GM12864 (cell line): ENCODE results near the gene TLE2.

Source experiments
- DNase-seq: peaks from one replicate; pipeline ENCODE4 v3.0.0-alpha.2; 2011; ENCODE audit warnings: low read depth
- H3K4me3 ChIP-seq: 2 replicates; pipeline ENCODE4 v1.5.1; 2011; ENCODE audit warnings: mild to moderate bottlenecking, low read depth, low read length, control low read depth
- CTCF ChIP-seq: IDR thresholded peaks from 2 replicates; pipeline ENCODE4 v1.5.1; 2011; ENCODE audit warnings: low read depth, mild to moderate bottlenecking, moderate library complexity, low read length, control low read depth, inconsistent platforms; ENCODE audit errors: missing control alignments

The TLE2 gene

GRCh38 chr19:3027981-3028304 is 1.1 kb downstream of the TLE2 start:
- H3K4me3 ChIP-seq, result no peak overlapping the region
- DNase-seq, result no peak

GRCh38 chr19:3027292-3027691 is 1.8 kb downstream of the TLE2 start:
- no peak for DNase-seq
- H3K4me3 ChIP-seq, result no peak overlapping the region
- TF ChIP-seq CTCF, result no peak

More at GRCh38 chr19:3027981-3028304, 1.1 kb downstream of the TLE2 start:
- no peak for TF ChIP-seq CTCF

- no peak for DNase-seq
- no peak overlapping the region for H3K4me3 ChIP-seq
- no peak for TF ChIP-seq CTCF
These were observed 2.3 kb downstream of the TLE2 start for GRCh38 chr19:3026768-3027167.

GRCh38 chr19:3025549-3025886 is 3.6 kb downstream of the TLE2 start:
- H3K4me3 ChIP-seq, result no peak overlapping the region
- TF ChIP-seq CTCF, result no peak
- DNase-seq, result no peak

- TF ChIP-seq CTCF, result no peak
- DNase-seq, result no peak
- no peak overlapping the region for H3K4me3 ChIP-seq
These were observed 4.1 kb downstream of the TLE2 start for GRCh38 chr19:3024870-3025548.

- H3K4me3 ChIP-seq, result no peak overlapping the region
- no peak for DNase-seq
These were observed 4.6 kb downstream of the TLE2 start for GRCh38 chr19:3024509-3024869.

More at GRCh38 chr19:3024509-3024869, 4.6 kb downstream of the TLE2 start:
- TF ChIP-seq CTCF, result no peak
